Measurements from ENCODE around the gene MAPRE2. TPM values are rescaled to one million over a fixed set of nuclear protein-coding genes. Genes with fewer than 3 reads are reported as not detected.

The MAPRE2 gene
- polyA plus RNA-seq, 1 donor from 2014 or later, result 58.9 TPM

DNA sequence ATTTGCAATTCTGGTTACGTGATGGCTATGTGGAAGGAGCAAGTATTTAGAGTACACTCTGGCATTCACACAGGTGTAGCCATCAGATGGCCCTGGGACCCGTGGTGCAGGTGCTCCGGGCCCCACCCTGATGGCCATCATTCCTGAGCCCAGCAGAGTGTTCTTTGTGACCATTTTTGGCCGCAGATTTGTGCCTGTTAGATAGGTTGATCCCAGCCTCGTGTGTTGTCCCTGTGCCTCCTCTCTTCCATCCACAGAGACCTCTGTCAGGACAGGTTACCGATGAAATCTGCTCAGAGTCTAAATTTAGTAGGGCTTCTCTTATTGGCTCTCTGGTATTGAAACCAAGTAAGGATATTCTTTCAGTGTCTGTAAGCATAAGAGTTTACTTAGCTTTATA lies 33.9 kb downstream of the MAPRE2 start:
- Histone ChIP-seq H3K27ac (ENCODE audit: low read length) (no peak overlapping the region), H3K9me2 (ENCODE audit: insufficient read depth, low read length) (no peaks in the 10 kb centered on the region), H2AFZ (ENCODE audit: low read depth, low read length) (no peak overlapping the region), H3F3A (ENCODE audit: insufficient read depth, low read length, poor library complexity, severe bottlenecking) (no peaks in the 10 kb centered on the region), H3K4me2 (ENCODE audit: low read length) (no peak overlapping the region), H3K79me2 (replicated peaks; ENCODE audit: insufficient read depth, low read length) (peaks cover 5% of the 10 kb centered on the region), H3K9me3 (ENCODE audit: low read length) (no peaks in the 10 kb centered on the region), H3K36me3 (ENCODE audit: insufficient read depth, low read length) (peaks cover 6% of the 10 kb centered on the region), H3K27me3 (ENCODE audit: insufficient read depth, low read depth, low read length) (no peaks in the 10 kb centered on the region), H3K9ac (ENCODE audit: low read length) (no peak overlapping the region), H3K4me3 (ENCODE audit: low read length) (no peak overlapping the region), H4K20me1 (ENCODE audit: insufficient read depth) (peaks cover 4% of the 10 kb centered on the region)
- TF ChIP-seq EP300 (conservative IDR thresholded peaks at IDR 0.05; ENCODE audit: poor library complexity, severe bottlenecking), result no peak

DNA sequence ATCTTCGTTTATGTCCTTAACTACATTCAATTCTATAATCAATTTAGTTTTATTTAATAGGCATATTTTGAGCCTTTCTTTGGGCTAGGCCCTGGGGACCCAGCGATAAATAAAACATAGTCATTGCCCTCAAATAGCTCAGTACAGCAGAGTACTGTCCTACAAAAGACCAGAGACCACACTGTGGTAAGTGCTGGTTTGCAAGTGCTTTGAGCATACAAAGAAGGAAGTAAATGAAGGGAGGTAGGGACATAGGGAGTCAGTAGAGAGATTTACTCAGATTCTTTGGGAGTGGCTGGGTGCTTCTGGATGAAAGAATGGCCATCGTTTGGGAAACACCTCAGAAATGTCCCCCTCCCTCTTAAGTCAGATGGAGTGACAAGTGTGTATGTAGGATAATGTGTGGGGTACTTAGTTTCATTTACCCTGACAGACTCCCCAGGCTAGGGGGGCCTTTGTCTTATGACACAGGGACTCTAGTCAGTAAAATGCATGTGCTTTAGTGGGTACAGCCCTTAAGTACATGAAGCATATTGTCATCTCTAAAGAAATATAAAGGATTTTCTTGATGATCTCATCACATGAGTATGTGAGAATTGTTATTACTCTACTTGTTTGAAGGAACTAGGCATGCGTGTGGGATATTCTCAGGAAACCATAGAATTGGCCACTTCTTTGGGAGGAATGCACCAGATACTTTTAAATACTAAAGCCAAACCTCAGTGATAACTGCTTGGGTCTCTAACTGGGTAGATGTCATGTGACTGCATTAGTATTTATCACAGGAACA lies 35.1 kb downstream of the MAPRE2 start:
- Histone ChIP-seq H3F3A (ENCODE audit: insufficient read depth, low read length, poor library complexity, severe bottlenecking) (no peaks in the 10 kb centered on the region), H3K4me2 (ENCODE audit: low read length) (no peak overlapping the region), H3K9me2 (ENCODE audit: insufficient read depth, low read length) (no peaks in the 10 kb centered on the region), H3K27me3 (ENCODE audit: insufficient read depth, low read depth, low read length) (no peaks in the 10 kb centered on the region), H3K27ac (ENCODE audit: low read length) (no peak overlapping the region), H4K20me1 (ENCODE audit: insufficient read depth) (peaks cover 4% of the 10 kb centered on the region), H3K79me2 (replicated peaks; ENCODE audit: insufficient read depth, low read length) (peaks cover 5% of the 10 kb centered on the region), H2AFZ (ENCODE audit: low read depth, low read length) (no peak overlapping the region), H3K9me3 (ENCODE audit: low read length) (no peaks in the 10 kb centered on the region), H3K36me3 (ENCODE audit: insufficient read depth, low read length) (no peaks in the 10 kb centered on the region), H3K9ac (ENCODE audit: low read length) (no peak overlapping the region), H3K4me3 (ENCODE audit: low read length) (no peak overlapping the region)
- TF ChIP-seq SMC3 (conservative IDR thresholded peaks at IDR 0.05; ENCODE audit: poor library complexity) (no peak), MXI1 (conservative IDR thresholded peaks at IDR 0.05; ENCODE audit: poor library complexity, severe bottlenecking) (no peak), EZH2 (IDR thresholded peaks at IDR 0.05; ENCODE audit: borderline replicate concordance, insufficient read depth, low read length, poor library complexity, severe bottlenecking) (no peak)
- TF ChIP-seq, protein P1, sequence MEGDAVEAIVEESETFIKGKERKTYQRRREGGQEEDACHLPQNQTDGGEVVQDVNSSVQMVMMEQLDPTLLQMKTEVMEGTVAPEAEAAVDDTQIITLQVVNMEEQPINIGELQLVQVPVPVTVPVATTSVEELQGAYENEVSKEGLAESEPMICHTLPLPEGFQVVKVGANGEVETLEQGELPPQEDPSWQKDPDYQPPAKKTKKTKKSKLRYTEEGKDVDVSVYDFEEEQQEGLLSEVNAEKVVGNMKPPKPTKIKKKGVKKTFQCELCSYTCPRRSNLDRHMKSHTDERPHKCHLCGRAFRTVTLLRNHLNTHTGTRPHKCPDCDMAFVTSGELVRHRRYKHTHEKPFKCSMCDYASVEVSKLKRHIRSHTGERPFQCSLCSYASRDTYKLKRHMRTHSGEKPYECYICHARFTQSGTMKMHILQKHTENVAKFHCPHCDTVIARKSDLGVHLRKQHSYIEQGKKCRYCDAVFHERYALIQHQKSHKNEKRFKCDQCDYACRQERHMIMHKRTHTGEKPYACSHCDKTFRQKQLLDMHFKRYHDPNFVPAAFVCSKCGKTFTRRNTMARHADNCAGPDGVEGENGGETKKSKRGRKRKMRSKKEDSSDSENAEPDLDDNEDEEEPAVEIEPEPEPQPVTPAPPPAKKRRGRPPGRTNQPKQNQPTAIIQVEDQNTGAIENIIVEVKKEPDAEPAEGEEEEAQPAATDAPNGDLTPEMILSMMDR (IDR thresholded peaks at IDR 0.05; ENCODE audit: poor library complexity, severe bottlenecking), result no peak

DNA sequence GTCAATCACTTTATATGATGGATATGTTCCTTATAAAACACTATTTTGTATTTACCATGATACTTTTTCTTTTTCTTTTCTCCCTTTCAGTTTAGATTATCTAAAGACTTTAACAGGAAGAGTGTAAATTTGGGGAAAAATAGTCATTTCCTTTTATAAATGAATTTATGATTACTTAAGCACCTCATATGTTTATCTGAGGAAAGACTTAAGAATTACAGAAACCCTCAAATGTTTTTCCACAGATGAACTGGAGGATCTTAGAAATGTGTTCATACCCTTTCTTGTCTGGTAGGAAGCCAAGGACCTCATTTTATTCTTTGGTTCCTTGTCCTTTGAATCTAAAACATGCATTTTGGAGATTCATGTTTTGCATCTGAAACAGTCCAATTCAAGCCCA lies 36.7 kb downstream of the MAPRE2 start:
- Histone ChIP-seq H3K9me2 (ENCODE audit: insufficient read depth, low read length) (no peaks in the 10 kb centered on the region), H3K27me3 (ENCODE audit: insufficient read depth, low read depth, low read length) (no peaks in the 10 kb centered on the region), H3K79me2 (replicated peaks; ENCODE audit: insufficient read depth, low read length) (peaks cover 5% of the 10 kb centered on the region), H3K27ac (ENCODE audit: low read length) (no peak overlapping the region), H4K20me1 (ENCODE audit: insufficient read depth) (peaks cover 4% of the 10 kb centered on the region), H3K36me3 (ENCODE audit: insufficient read depth, low read length) (no peaks in the 10 kb centered on the region), H3K9ac (ENCODE audit: low read length) (no peak overlapping the region), H3F3A (ENCODE audit: insufficient read depth, low read length, poor library complexity, severe bottlenecking) (no peaks in the 10 kb centered on the region), H3K4me3 (ENCODE audit: low read length) (no peak overlapping the region), H3K4me2 (ENCODE audit: low read length) (no peak overlapping the region), H3K9me3 (ENCODE audit: low read length) (no peaks in the 10 kb centered on the region), H2AFZ (ENCODE audit: low read depth, low read length) (no peak overlapping the region)
- TF ChIP-seq, protein P1 (IDR thresholded peaks at IDR 0.05; ENCODE audit: poor library complexity, severe bottlenecking), result no peak
- no peak for TF ChIP-seq EP300 (conservative IDR thresholded peaks at IDR 0.05; ENCODE audit: poor library complexity, severe bottlenecking)
- no peak for TF ChIP-seq MXI1 (conservative IDR thresholded peaks at IDR 0.05; ENCODE audit: poor library complexity, severe bottlenecking)
- TF ChIP-seq SMC3 (conservative IDR thresholded peaks at IDR 0.05; ENCODE audit: poor library complexity), result no peak
- no peak for TF ChIP-seq TAF1 (IDR thresholded peaks at IDR 0.05; ENCODE audit: low read depth)
- TF ChIP-seq POLR2AphosphoS5 (IDR thresholded peaks at IDR 0.05), result no peak
- no peak for TF ChIP-seq RAD21 (conservative IDR thresholded peaks at IDR 0.05)
